ENCODE data around the gene MACROD2.

MACROD2 gene

GRCh38 chr20:15251171-15251570 lies 1255.9 kb downstream of the MACROD2 start:
- ATAC-seq, result no peak

DNA sequence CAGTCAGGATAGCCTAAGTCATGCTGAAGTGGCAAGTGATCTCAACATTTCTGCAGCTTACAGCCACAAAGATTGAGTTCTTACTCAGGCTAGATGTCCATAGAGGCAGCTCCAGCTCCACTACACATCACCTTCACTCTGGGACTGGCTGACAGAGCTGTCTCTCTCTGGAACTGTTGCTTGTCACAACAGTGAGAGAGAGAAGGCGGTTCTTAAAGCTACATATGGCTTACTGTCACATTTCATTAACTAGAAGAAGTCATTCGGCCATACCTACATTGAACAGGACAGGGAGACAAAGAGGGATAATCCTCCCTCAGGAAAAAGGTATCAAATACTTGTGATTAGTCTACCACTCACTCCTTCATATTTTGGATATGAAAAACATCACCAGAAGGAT lies 1257.0 kb downstream of the MACROD2 start:
- ATAC-seq, result no peak

GRCh38 chr20:15253431-15253830 lies 1258.1 kb downstream of the MACROD2 start:
- ATAC-seq, result no peak

GRCh38 chr20:15256676-15257568 lies 1261.6 kb downstream of the MACROD2 start:
- no peak for ATAC-seq

DNA sequence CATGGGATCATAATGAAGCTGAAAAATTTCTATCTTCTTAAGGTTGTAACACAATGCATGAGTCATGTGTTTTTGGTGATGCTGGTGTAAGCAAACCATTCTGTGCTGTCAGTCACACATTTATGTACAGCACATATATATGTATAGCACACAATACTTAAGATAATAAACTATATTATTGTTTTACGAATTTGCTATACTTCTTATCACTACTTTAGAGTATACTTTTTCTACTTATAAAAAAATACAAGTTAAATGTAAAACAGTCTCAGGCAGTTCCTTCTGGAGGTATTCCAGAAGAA lies 1262.2 kb downstream of the MACROD2 start:
- no peak for ATAC-seq

DNA sequence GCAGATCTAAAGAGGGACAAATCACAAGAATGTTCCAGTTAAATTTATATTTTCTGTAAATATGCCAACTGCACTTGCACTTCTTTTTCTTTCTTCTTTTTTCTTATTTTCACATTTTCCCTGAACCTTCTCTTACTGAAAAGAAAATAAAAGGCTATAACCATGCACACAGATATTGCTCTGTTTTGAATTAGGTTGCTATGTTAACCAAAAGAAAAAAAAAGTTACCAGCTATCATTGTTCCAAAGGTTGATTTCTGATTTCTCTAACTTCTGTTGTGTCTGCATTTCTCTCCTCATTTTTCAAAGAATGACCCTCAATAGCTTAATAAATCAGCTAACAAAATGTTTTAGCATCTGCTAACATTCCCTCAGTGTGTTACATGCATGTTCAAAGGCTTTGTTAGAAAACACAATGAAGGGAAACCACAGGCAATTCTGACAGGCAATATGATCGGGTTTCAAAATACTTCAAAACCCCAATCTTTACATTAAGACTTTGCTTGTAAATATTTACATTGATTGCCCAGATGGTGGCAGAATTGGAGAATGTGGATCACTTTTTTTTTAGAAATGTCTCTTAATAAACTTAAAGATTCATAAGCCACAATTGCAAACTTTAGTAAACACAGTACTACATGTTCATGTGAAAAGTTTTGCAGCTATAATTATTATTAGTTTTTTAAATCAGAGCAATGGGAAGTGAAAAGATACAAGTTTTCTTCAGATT lies 1270.4 kb downstream of the MACROD2 start:
- ATAC-seq, result no peak

DNA sequence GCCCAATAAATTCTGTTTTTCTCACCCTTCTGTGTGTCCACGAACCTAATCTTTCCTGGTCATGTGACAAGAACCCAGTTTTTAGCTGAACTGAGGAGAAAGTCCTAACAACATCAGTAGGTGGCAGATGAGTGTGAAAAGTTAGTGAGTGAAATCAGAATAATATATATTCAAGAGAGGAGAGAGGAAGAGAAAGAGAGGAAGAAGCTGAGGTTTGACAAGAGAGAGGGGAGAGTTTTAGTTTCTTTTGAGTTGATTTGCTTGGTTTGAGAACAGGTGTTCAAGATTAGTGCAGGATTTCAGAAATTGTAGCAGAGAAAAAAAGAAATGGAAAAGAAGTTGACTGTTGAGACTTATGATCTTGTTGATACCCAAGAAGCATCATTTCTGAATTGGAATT lies 1272.6 kb downstream of the MACROD2 start:
- ATAC-seq, result no peak

- no peak for ATAC-seq
Measured at GRCh38 chr20:15278041-15278440, 1282.7 kb downstream of the MACROD2 start.

- no peak for ATAC-seq
Measured at GRCh38 chr20:15287329-15287728, 1292.0 kb downstream of the MACROD2 start.

GRCh38 chr20:15288106-15288505 lies 1292.8 kb downstream of the MACROD2 start:
- no peak for ATAC-seq

DNA sequence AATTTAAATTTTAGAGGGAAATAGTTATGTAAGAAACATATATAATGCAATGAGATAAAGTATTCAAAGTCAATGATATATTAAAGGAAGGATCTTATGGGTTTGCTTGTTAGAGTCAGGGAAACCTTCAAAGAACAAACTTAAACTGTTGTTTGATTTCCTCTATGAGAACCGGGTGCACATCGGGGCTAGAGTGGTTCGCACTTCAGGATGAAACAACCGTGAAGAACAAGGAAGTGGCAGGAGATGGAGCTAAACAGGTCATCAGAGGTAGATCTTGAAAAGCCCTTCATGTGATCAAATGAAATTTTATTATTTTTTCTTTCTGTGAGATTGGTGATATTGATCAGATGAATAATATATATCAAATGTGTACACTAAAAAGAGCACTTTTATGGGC lies 1294.0 kb downstream of the MACROD2 start:
- ATAC-seq, result no peak

DNA sequence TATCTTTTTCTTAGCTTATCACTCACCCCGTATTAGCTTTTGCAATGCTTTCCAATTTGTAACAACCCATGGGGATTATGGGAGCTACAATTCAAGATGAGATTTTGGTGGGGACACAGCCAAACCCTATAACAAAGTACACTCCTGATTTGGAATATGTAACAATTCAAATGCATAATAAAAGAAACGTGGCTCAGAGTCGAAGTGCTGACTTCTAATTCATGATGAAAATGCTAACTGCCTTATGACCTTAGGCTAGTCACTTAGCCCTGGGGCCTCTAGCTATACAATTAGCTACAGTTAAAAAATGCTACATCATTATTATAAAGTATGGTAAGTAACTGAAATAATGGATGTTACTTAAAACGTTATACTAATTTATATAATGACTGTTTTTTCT lies 1297.1 kb downstream of the MACROD2 start:
- ATAC-seq, result no peak

DNA sequence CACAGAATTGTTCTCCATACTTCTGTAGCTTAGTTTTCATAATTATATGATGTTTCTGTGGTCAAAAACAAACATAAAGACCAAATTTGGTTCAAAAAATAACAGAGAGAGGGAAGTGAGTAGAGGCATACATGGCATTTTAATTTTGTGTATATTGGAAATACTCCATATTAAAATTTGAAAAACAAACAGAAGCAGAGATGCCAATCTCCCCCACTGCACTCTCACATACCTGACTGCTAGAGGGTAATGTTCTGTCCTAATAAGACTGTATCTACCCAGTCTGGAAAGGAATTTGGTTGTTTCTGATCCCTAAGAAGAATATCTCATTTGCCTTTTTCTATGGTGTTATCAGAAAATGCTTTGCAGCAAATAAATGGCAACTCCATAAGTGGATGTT lies 1301.1 kb downstream of the MACROD2 start:
- no peak for ATAC-seq

DNA sequence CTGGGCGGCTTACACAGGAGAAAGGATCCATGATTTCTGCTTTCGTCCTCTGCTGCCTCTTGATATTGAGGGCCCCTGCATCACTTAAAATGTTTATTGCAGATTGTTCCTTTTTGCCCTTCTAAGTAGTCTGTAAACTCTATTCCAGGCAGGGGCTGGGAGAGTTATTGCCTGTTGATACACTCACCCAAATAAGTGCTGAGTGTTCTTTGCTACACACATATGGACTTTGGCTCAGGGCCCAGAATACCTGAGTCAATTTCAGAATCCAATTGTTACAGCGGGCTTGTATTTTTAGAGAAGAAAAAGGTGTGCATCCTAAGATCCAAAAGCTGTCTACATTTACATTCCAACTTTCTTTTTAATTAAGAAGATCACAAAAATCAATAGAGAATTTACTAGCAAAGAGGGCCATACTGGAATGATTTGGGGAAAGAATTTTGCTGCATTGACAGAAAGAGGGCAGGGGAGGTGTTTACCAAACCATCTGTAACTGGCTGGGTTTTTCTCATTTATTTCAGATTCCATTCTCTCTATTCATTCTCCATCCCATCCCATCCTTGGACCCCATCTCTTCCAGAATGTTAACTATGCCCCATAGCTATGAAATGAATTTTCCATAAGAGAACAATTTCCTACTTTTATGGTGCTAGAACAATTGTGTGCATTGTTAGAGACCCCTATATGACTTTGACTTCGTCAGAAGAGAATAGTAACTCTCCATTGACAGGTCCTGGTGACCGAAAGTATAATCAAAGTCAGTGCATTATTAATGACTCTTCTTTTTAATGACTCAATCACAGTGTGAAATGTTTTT lies 1302.0 kb downstream of the MACROD2 start:
- no peak for ATAC-seq

DNA sequence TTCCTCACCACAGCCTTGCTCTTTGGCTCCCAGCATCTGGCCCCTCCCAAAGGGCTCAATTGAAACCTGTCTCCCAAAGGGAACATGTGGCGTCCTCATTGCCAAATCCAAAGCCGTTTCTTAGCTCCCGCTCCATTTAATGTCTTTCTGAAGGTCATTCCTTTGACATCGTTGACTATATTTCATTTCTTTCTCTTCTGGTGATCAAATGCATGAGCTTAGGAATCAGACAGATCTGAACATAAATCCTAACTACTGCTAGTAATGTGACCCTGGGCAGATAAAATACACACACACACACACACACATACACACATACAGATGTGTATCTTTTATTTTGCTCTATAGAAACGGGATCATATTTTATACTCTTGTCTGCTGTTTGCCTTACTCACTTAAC lies 1306.8 kb downstream of the MACROD2 start:
- ATAC-seq, result no peak

- no peak for ATAC-seq
Measured at GRCh38 chr20:15310361-15310760, 1315.0 kb downstream of the MACROD2 start.

DNA sequence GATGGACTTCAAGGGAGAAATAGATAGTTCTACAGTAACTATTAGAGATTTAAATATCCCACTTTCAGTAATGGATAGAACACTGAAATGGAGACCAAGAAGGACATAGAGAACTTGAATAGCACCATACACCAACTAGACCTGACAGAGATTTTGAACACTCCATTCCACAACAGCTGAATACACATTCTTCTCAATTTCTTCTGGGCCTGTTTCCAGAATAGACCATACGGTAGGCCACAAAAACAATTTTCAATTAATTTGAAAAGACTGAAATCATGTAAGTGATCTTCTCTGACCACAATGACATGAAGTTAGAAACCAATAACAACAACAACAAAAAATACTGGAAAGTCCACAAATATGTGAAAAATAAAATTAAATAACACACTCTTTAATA lies 1321.2 kb downstream of the MACROD2 start:
- no peak for ATAC-seq

DNA sequence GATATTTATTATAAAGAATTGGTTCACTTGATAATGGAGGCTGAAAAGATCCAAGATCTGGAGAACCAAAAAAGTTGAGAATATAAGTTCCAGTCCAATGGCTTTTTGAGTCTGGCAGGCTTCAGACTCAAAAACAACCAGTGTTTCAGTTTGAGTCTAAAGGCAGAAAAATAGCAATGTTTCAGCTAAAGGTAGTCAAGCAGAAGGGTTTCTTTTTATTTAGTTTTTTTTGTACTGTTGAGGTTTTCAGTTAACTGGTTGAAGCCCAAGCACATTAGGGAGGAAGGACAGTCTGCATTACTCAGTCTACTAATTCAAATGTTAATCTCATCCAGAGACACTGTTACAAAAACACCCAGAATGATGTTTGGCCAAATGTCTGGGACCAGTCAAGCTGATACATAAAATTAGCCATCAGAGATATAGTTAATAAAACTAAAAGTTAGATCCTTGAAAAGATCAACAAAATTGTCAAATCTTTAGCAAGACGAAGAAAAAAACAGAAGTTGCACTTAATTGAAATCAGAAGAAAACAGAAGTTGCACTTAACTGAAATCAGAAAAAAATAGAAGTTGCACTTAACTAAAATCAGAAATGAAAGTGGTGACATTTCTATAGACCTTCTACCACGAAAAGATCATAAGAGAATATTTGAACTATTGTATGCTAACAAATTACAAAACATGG lies 1322.4 kb downstream of the MACROD2 start:
- peak in 1 of 2 donors; percentile 27 for ATAC-seq

GRCh38 chr20:15318682-15319081 lies 1323.4 kb downstream of the MACROD2 start:
- no peak for ATAC-seq

DNA sequence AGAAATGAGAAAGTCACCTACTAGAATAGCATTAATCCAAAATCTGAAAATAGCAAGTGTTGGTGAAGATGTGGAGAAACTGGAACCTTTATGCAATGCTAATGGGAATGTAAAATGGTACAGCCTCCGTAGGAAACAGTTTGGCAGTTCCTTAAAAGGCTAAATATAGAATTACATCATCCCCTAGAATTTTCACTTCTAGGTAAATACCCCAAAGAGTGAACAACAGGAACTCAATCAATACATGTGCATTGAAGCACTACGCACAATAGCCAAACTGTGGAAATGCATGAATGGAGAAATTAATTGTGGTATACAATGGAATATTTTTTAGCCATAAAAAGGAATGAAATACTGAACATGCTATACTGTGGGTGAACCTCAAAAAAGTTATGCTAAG lies 1324.1 kb downstream of the MACROD2 start:
- no peak for ATAC-seq

- no peak for ATAC-seq
Measured at GRCh38 chr20:15320941-15321340, 1325.6 kb downstream of the MACROD2 start.

GRCh38 chr20:15327123-15327522 lies 1331.8 kb downstream of the MACROD2 start:
- no peak for ATAC-seq

GRCh38 chr20:15328084-15328483 lies 1332.8 kb downstream of the MACROD2 start:
- ATAC-seq, result no peak

Data from activated CD4-positive, CD25-positive, alpha-beta regulatory T cell treated with anti-CD3 and anti-CD28 coated beads, Interleukin-2, amount 50 U/mL, for 24 hours (primary cell).